Measurements from ENCODE around the gene GALNT10.

DNA sequence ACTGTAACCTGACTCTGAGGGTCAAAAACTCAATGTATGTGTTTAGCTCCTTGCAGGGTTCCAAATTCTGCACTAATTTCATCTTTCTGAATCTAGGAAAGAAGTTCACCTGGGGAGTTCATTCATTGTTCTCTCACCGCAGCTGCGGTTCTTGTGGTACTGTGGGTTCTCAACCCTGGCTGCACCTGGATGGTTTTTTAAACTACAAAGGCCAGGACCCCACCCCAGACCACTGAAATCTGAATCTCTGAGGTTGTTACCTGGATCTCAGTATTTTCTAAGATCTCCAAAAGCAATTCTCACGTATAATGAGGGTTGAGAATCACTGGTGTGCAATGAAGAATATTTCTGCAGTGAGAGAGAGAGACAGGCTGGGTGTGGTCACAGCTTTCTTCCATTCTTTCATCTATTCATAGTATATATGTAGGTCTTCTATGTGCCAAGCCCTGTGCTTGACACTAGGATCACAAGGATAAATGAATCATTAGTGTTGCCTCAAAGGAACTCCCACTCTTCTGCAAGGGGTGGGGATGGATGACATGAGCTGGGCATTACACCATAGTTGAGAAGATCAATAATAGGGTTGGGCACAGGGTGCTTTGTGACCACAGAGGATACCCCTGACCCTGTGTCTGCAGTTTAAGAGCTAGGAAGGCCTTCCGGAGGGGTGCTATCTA is 109.8 kb downstream of the GALNT10 start:
- TF ChIP-seq YY1 (IDR thresholded peaks at IDR 0.05; ENCODE audit: insufficient read depth, insufficient read length) = no peak
- no peak for TF ChIP-seq SUZ12 (IDR thresholded peaks at IDR 0.05; ENCODE audit: extremely low read depth, insufficient read depth, insufficient read length)
- no peak for TF ChIP-seq ZNF274 (IDR thresholded peaks at IDR 0.05; ENCODE audit: low read depth, low read length)

Measured in NT2/D1 (cell line).